OCI-M1 (cell line): ENCODE measurements around the gene LIN7B.

Experiments used
- DNase-seq: peaks from one replicate; lab custom pipeline; 2025; lab: John Stamatoyannopoulos, UW

Gene LIN7B

DNA sequence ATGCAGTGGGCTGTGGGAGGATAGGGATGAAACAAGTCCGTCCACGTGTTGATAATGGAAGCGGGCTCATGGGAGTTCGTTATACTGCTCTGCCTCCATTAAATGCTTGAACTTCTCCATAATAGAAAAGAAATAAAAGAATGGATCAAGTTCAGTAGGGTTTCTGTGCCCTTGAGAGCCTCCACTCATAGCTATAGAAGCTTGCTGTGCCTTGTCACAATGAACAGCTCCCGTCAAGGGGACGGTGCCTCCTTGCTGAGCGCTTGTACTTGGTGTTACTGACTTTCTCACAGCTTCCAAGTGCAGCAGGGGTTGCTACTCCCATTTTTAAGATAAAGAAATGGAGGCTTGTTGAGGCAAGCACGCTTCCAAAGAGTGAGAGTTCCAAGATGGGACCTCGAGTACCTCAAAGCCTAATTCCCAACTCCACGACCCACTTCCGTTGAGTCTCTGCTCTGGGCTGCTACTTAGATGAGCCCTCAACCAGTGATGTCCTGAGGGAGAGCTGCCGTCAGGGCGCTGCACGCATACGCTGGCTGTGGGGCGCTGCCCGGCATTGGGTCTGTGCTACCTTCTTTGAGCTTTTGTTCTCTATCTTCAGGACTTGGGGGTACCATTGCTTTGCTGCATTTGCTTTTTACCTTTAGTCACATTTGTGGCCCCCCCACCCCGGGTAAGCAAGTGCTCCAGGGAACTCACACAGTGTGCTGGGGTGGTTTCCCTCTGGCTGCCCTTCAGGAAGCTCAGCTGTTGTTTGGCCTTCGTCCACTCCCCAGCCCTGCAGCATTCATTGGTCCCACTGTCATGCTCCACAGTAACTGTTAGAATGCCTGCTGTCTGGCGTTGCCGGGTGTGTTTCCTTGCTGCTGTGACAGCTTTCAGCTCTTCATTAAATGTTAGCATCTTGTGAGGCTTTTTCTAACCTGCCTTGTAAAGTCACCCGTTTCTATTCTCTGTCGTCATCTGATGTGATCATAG lies 19.4 kb upstream of the LIN7B start:
- no peak for DNase-seq

GRCh38 chr19:49097453-49098288 lies 16.5 kb upstream of the LIN7B start:
- DNase-seq: peak; percentile 91

DNA sequence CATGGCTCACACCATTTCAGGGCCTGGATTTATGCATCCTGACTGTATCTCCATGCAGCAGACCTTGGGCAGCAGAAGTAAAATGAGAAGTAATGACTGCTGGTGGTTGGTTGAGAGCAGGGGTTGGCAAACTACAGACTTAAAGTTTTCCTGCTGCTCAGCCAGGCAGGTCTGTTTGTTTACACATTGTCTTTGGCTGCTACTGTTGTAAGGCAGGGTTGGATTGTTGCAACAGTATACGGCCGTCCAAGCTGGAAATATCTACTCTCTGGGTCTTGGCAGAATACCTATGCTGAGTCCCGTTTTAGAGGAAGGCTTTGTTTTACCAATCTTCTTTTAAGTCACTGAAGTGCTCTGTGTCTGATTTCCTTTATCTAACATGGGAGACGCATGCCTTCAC lies 15.4 kb upstream of the LIN7B start:
- DNase-seq: no peak

DNA sequence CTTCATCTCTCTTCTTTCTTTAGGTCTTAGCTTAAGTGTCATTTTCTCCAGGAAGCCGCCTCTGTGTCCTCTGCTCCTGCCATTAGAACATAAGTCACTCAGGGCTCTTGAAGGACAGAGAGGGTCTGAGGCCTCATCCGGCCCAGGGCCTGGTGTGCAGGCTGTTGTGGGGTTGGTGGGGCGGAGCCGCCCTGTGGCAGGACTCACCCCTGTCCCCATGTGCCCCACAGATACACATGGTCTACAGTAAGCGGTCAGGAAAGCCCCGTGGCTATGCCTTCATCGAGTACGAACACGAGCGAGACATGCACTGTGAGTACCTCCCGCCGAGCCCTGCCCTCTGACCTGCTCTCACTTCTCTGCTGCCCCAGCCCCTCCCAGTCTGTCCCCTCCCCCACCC lies 13.0 kb upstream of the LIN7B start:
- DNase-seq: no peak

- DNase-seq: no peak
Measured at GRCh38 chr19:49102303-49102702, 11.9 kb upstream of the LIN7B start.

GRCh38 chr19:49103331-49104085 lies 10.7 kb upstream of the LIN7B start:
- DNase-seq: no peak

GRCh38 chr19:49104229-49104864 lies 9.8 kb upstream of the LIN7B start:
- DNase-seq: no peak

DNA sequence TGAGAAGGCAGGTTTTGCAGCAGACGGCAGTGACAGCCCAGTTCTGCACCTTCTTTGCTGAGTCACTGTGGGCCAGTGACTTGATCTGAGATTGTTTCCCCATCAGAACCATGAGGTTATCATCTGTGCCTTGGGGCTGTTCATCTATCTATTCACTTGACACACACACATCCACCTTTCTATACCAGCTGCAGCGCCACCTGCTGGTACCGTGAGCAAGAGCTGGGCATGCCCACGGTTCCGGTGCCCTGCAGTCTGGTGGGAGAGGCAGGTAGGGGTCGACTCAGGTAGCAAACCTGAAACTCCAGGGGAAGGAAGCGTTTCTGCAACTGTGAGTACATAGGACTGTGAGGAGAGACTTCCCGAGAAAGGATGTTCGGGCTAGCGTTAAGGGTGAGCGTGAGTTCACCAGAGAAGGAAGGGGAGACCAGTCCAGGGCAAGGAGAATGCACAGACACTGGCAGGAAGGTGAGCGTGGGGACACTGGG lies 7.5 kb upstream of the LIN7B start:
- peak; percentile 72 for DNase-seq

DNA sequence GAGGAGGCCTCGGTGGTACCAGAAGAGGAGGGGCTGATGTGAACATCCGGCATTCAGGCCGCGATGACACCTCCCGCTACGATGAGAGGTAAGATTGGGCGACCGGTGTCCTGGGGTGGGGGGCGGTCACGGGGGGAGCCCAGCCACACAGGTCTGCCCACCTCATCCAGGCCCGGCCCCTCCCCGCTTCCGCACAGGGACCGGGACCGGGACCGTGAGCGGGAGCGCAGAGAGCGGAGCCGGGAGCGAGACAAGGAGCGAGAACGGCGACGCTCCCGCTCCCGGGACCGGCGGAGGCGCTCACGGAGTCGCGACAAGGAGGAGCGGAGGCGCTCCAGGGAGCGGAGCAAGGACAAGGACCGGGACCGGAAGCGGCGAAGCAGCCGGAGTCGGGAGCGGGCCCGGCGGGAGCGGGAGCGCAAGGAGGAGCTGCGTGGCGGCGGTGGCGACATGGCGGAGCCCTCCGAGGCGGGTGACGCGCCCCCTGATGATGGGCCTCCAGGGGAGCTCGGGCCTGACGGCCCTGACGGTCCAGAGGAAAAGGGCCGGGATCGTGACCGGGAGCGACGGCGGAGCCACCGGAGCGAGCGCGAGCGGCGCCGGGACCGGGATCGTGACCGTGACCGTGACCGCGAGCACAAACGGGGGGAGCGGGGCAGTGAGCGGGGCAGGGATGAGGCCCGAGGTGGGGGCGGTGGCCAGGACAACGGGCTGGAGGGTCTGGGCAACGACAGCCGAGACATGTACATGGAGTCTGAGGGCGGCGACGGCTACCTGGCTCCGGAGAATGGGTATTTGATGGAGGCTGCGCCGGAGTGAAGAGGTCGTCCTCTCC lies 6.3 kb upstream of the LIN7B start:
- no peak for DNase-seq

GRCh38 chr19:49109051-49109450 lies 5.1 kb upstream of the LIN7B start:
- DNase-seq: no peak

DNA sequence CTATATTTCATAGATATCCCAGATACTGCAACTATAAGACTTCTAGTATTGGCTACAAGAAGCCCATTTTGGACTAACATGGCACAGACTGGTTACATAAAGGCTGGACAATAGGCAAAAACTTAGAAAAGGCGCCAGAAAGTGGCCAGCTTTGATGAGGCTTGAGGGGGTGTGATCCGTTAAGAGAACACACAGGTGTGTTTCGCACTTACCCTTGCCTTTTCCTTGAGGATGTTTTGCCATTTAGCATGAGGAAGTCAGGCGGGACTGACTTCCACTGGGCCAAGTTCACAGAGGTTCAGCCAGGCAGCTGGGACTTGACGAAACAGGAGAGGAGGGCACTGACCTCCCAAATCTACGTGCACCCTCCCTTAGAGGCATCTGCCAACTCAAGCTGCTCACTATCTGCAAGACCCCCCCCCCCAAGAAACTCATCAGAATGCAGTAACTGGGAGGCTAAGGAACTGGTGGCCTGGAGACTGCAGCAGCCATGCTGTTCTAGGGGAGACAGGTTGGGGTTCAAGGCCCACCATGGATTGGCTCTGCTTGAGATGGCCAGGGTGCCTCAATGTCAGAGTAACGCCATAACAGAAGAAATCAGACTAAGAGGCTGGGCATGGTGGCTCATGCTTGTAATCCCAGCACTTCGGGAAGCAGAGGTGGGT lies 4.5 kb upstream of the LIN7B start:
- no peak for DNase-seq

DNA sequence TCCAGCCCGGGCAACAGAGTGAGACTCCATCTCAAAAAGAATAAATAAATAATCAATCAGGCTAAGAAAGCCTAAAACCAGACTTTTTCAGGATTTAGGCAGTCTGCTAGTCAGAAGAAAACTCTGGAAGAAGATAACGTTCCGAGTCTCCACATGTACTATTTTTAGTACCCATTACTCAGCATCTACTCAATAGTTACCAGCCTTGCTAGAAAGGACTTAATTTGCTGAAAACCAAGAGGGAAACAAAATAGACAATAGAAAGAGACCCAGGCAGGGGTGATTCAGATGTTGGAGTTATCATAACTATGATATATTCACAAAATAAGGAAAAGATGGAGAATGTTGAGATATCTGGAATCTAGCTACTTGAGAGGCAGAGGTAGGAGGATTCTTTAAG lies 3.6 kb upstream of the LIN7B start:
- peak; percentile 35 for DNase-seq

DNA sequence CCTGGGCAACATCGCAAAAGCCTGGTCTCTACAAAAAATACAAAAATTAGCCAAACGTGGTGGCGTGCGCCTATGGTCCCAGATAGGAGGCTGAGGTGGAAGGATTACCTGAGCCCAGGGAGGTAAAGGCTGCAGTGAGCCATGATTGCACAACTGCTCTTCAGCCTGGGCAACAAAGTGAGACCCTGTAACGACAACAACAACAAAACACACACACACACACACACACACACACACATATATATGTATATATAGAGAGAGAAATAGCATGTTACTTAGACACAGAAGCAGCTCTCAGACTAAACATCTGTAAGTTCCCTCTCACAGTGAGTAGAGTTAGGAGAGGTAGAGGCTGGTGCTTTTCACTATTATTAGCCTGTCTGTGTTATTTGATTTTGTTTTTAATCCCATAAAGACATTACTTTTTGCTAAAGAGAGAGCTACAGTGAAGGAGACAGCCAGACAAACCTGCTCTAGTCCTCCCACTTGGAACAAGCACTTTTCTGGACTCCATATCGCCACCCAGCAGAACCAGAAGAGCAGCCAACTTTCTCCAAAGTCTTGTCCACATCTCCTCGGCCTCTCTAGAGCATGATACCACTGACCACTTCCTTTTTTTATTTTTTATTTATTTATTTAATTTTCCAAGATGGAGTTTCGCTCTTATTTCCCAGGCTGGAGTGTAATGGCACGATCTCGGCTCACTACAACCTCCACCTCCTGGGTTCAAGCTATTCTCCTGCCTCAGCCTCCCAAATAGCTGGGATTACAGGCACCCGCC lies 2.8 kb upstream of the LIN7B start:
- DNase-seq: peak; percentile 70

GRCh38 chr19:49114630-49115363 lies 627 bp downstream of the LIN7B start:
- DNase-seq: no peak

DNA sequence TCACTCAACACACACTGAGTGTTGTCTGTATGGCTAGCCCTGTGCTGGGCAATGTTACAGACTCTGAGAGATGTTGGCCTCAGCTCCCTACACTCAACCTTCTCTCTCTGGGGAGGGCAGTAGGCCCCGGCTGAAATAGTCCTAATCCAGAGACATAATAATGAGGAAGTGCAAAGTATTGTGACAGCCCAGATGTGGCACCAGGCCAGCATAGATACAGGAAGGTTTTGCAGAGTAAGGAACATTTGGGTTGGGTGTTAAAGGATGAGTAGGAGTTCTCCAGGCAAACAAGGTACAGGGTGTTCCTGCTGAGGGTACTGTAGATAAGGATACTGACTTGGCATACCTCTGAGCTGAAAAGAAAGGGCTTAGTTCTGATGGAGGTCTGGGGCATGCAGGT lies 2.4 kb downstream of the LIN7B start:
- peak; percentile 78 for DNase-seq

GRCh38 chr19:49117677-49118564 lies 3.8 kb downstream of the LIN7B start:
- no peak for DNase-seq

- DNase-seq: peak; percentile 98
Measured at GRCh38 chr19:49118565-49119410, 4.6 kb downstream of the LIN7B start, which contains the start of gene C19orf73. Gene C19orf73, minus strand, starts transcription at chr19:49119143. Its CDS starts 121 bp downstream, at chr19:49119022.
